DMS 273 treated with DMSO at 0.1 percent for 48 hours (cell line): ENCODE measurements around the gene NCAM1.
"Not testable (repeated sequence)": the region's sequence is repeated elsewhere in the genome, so short reads cannot be mapped to it uniquely, and the experiment has no call there.

ENCODE experiments used
- DNase-seq: peaks from one replicate; lab custom pipeline; 2025; lab: John Stamatoyannopoulos, UW

The NCAM1 gene

DNA sequence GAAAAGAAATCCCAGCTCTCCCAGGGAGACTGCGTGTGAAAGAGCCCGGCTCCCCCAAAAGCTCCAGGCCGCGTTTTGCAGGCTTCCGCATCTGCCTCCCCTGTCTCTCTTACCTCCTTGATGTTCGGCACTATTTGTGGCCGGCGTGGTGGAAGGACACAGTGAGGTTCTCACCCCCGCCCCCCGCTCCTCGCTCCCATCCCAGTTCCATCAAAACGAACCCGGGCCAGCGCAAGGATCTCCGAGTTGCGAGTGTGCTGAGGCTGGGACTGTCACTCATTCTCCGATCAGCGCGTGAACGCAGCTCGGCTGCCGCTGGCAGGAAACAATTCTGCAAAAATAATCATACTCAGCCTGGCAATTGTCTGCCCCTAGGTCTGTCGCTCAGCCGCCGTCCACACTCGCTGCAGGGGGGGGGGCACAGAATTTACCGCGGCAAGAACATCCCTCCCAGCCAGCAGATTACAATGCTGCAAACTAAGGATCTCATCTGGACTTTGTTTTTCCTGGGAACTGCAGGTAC is at the start of gene NCAM1:
NCAM1 (plus strand) TSS at position 275 of the 523 bp plus-strand sequence.
- DNase-seq: peak; percentile 79

DNA sequence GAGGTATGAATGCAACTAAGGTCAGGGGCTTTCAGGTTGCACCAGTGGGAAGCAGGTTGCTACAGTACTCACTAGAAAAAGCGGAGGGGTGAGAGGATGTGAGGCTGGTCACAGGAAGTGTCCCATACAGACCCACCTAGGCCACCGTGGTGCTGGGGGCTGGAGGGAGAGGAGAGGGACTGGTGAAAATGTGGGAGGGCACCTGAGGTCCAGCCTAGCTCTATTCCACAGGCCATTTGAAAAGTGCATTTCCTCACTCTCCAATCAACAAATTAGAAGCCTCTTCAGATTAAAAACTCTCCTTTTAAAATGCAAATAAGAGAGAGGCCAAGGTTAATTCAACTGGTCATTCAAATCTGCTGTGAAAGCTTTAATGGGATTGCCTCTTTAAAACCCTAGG is 38.6 kb upstream of the NCAM1 start:
- no peak for DNase-seq

- DNase-seq: not testable (repeated sequence)
Measured at GRCh38 chr11:112924836-112925235, 36.4 kb upstream of the NCAM1 start.

GRCh38 chr11:112925516-112926310 is 35.5 kb upstream of the NCAM1 start:
- no peak for DNase-seq

GRCh38 chr11:112928136-112928535 is 33.1 kb upstream of the NCAM1 start:
- no peak for DNase-seq

GRCh38 chr11:112929432-112929831 is 31.8 kb upstream of the NCAM1 start:
- no peak for DNase-seq

- peak; percentile 1 for DNase-seq
Measured at GRCh38 chr11:112931703-112932102, 29.5 kb upstream of the NCAM1 start.

- no peak for DNase-seq
Measured at GRCh38 chr11:112932593-112932992, 28.6 kb upstream of the NCAM1 start.

DNA sequence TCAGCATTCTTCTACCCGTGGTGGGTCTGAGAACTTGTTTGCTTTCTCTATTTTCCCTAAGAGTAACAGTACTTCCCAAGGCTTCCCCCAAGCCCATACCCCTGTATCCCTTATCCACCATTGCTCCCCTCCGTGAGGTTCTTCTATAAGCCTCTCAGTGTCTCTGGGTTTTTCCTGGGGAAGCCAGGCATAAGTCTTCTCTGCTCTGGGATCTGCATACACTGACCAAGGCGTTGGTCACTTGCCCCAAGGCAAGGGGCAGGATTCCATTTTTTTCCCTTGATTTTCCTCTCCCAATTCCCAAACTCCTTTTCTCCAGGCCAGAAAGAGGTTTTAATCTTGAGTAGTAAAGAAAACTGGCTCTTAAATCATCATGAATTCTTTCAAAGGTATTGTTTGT is 27.2 kb upstream of the NCAM1 start:
- DNase-seq: no peak

DNA sequence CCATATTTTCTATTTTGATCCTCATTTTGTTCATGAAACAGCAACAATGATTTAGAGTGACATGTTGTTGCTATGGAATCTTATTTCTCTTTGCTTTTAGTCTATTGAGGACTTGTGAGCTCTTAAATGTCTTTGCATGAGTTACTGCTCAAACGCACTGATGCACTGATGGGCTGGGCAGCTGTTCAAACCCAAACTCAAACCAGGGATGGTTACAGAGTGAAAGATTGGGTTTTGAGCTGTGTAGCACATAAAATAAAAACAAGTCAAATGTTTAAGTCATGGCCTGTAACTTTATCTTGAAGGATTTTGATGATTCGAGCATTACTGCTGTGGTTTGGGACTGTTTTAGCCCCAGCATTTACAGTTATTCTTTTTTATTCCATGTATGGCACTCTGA is 20.1 kb upstream of the NCAM1 start:
- DNase-seq: no peak

GRCh38 chr11:112942966-112943643 is 18.1 kb upstream of the NCAM1 start:
- no peak for DNase-seq

DNA sequence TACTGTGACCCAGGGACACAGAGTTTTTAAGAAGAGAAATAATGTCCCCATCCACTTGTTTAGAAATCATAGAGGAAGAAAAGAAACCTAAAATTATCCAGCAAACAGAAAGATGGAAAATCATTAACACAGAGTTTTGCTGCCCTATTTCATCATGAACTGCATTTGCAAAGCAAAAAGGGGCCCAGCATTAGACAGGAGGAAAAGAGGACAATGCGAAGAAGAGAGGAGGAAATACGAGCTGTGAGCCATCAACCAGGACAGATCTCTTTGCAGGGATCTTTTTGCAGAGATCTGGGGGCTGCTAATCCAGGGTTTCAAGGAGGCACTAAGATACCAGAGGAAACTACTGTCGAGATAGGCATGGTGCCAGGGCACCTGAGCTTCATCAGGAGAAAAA is 14.4 kb upstream of the NCAM1 start:
- DNase-seq: no peak

GRCh38 chr11:112949781-112950575 is 11.2 kb upstream of the NCAM1 start:
- DNase-seq: no peak

DNA sequence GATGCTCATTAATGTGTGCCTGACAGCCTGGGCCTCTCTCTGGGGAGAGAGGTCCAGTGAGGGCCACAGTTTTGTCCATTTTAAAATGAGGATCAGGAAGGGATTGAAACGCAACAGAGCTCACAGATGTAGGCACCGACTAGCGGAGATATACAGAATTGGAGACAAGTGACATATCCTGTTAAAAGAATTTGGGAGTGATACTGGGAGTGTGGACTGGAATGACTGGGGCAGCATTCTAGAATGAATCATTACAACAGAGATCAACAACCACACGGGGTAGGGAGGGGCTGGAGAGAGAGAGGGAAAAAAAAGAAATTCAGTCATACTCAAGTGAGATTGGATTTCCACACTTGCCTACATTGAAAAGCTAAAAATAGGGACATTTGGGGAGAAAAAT is 2.5 kb upstream of the NCAM1 start:
- DNase-seq: no peak

GRCh38 chr11:112961751-112962578 is 745 bp downstream of the NCAM1 start:
- no peak for DNase-seq

GRCh38 chr11:112962579-112963367 is 1.6 kb downstream of the NCAM1 start:
- DNase-seq: peak; percentile 41

DNA sequence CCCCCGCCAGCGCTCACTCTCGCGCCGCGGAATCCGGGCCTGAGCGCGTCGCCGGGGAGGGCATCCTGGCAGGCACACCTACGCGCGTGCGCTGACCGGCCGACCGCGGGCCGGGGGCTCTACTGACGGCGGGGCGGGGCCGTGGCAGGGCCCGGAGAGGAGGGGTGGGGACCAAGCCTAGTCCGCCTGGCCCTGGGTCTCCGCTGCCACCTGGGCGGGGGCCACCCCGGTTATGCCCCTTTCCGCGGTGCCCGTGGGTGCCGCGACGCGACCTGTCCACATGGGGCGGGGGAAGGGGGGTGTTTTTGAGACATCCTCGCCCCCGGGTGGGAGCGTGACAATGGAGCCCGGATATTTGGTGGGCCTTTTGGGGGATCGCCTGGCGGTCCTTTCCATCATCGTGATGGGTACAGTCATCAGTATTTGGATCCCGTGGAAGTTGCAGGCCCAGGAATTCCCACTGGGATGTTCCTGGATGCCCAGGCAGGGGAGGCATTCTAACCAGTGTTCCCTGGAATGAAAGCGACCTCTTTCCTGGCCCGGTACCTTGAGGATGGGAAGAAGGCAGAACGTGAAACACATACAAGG is 2.2 kb downstream of the NCAM1 start:
- DNase-seq: no peak

- DNase-seq: no peak
Measured at GRCh38 chr11:112965656-112966055, 4.4 kb downstream of the NCAM1 start.

- no peak for DNase-seq
Measured at GRCh38 chr11:112966561-112966960, 5.3 kb downstream of the NCAM1 start.

GRCh38 chr11:112967082-112967481 is 5.9 kb downstream of the NCAM1 start:
- DNase-seq: no peak
